Astrocyte (in vitro differentiated cells and primary cell): ENCODE data around the gene KCNH2. TPM values are rescaled to one million over a fixed set of nuclear protein-coding genes. Genes with fewer than 3 reads are reported as not detected.

Experiments used
- DNase-seq: peaks from one replicate; pipeline ENCODE4 v3.0.0-alpha.2; 2010; ENCODE audit warnings: low read depth
- FAIRE-seq: peaks from 2 replicates; lab custom pipeline; 2011; peaks lifted over from hg19 to GRCh38; lab: Jason Lieb, UNC
- H2AFZ ChIP-seq: 2 replicates; pipeline ENCODE4 v1.6.0; 2012; ENCODE audit warnings: low read depth, low read length, inconsistent platforms
- H3K27ac ChIP-seq: 2 replicates; pipeline ENCODE4 v1.5.1; 2011; ENCODE audit warnings: low read depth, low read length, inconsistent platforms
- H3K27me3 ChIP-seq: 2 replicates; pipeline ENCODE4 v1.6.0; 2011; ENCODE audit warnings: low read length, inconsistent platforms; ENCODE audit not compliant: insufficient read depth
- H3K36me3 ChIP-seq: 2 replicates; pipeline ENCODE4 v1.5.1; 2011; ENCODE audit warnings: low read length, inconsistent platforms; ENCODE audit not compliant: insufficient read depth
- H3K4me1 ChIP-seq: 2 replicates; pipeline ENCODE4 v1.5.1; 2011; ENCODE audit warnings: low read length, inconsistent platforms; ENCODE audit not compliant: insufficient read depth
- H3K4me2 ChIP-seq: 2 replicates; pipeline ENCODE4 v1.6.0; 2012; ENCODE audit warnings: low read length, inconsistent platforms
- H3K4me3 ChIP-seq: 2 replicates; pipeline ENCODE4 v1.5.1; 2011; ENCODE audit warnings: low read depth, mild to moderate bottlenecking, low read length, inconsistent platforms; ENCODE audit not compliant: insufficient read depth
- H3K79me2 ChIP-seq: 2 replicates; pipeline ENCODE4 v1.6.0; 2012; ENCODE audit warnings: mild to moderate bottlenecking, low read length, inconsistent platforms; ENCODE audit not compliant: insufficient read depth
- H3K9ac ChIP-seq: 2 replicates; pipeline ENCODE4 v1.6.0; 2012; ENCODE audit warnings: mild to moderate bottlenecking, low read length, inconsistent platforms
- H3K9me3 ChIP-seq: 2 replicates; pipeline ENCODE4 v1.5.1; 2012; ENCODE audit warnings: low read depth, mild to moderate bottlenecking, low read length, inconsistent platforms; ENCODE audit not compliant: insufficient read depth
- H4K20me1 ChIP-seq: 2 replicates; pipeline ENCODE4 v1.6.0; 2012; ENCODE audit warnings: low read length, inconsistent platforms; ENCODE audit not compliant: insufficient read depth
- H3K27ac Mint-ChIP-seq: one replicate; pipeline ENCODE4 v1.8.0; 2021; ENCODE audit warnings: mild to moderate bottlenecking, mixed read lengths; ENCODE audit not compliant: unreplicated experiment
- H3K27me3 Mint-ChIP-seq: one replicate; pipeline ENCODE4 v1.8.0; 2021; ENCODE audit warnings: low read depth, mixed read lengths; ENCODE audit not compliant: unreplicated experiment
- H3K36me3 Mint-ChIP-seq: one replicate; pipeline ENCODE4 v1.8.0; 2021; ENCODE audit warnings: low read depth, mixed read lengths; ENCODE audit not compliant: unreplicated experiment
- H3K4me1 Mint-ChIP-seq: one replicate; pipeline ENCODE4 v1.8.0; 2021; ENCODE audit warnings: low read depth, mixed read lengths; ENCODE audit not compliant: unreplicated experiment
- H3K4me3 Mint-ChIP-seq: one replicate; pipeline ENCODE4 v1.8.0; 2021; ENCODE audit warnings: mild to moderate bottlenecking, moderate library complexity, mixed read lengths; ENCODE audit not compliant: unreplicated experiment
- H3K9me3 Mint-ChIP-seq: one replicate; pipeline ENCODE4 v1.8.0; 2021; ENCODE audit warnings: mild to moderate bottlenecking, mixed read lengths; ENCODE audit not compliant: unreplicated experiment
- CTCF ChIP-seq: IDR thresholded peaks from 2 replicates; pipeline ENCODE4 v1.5.1; 2011; ENCODE audit warnings: low read depth, mild to moderate bottlenecking, inconsistent platforms, low read length, moderate library complexity; ENCODE audit not compliant: insufficient read depth
- EZH2 ChIP-seq: IDR thresholded peaks from 2 replicates; pipeline ENCODE4 v1.6.1; 2012; ENCODE audit warnings: mild to moderate bottlenecking, low read length, inconsistent platforms; ENCODE audit not compliant: insufficient read depth
- total RNA-seq: library from RNA; stranded (reverse); gene quantifications from 2 replicates; pipeline ENCODE4 v1.2.1, GENCODE V29; 2021

KCNH2 gene
- total RNA-seq, 1 donor from 2014 or later, result 4.6 TPM

DNA sequence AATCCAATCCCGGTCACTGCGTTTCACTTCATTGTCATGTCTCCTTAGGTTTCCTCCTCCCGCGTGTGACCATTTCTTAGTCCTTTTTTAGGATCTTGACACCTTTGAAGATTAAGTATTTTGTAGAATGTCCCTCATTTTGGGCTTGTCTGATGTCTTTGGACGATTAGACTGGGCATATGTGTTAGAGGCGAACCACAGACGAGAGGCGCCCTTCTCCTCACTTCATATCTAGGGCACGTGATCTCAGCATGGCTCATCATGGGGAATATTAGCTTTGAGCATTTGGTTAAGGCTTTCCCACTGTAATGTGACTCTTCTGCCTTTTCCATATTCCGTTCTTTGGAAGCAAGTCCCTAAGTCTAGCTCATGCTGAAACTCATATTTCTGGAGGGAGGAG is 59.0 kb downstream of the KCNH2 start:
- Mint-ChIP-seq H3K27ac (no peak overlapping the region), H3K36me3 (no peaks in the 10 kb centered on the region), H3K4me1 (peaks cover 4% of the 10 kb centered on the region), H3K27me3 (peaks cover 32% of the 10 kb centered on the region), H3K9me3 (peaks cover 2% of the 10 kb centered on the region), H3K4me3 (no peak overlapping the region)
- H3K27ac ChIP-seq, result no peak overlapping the region
- H3K27me3 ChIP-seq, result peaks cover 6% of the 10 kb centered on the region
- no peak for FAIRE-seq
- TF ChIP-seq CTCF (no peak), EZH2 (no peak)
- no peaks in the 10 kb centered on the region for H3K4me1 ChIP-seq
- H2AFZ ChIP-seq, result no peak overlapping the region
- no peaks in the 10 kb centered on the region for H3K9me3 ChIP-seq
- H3K79me2 ChIP-seq, result no peaks in the 10 kb centered on the region
- H3K4me3 ChIP-seq, result no peak overlapping the region
- DNase-seq, result no peak
- no peak overlapping the region for H3K4me2 ChIP-seq
- no peaks in the 10 kb centered on the region for H4K20me1 ChIP-seq
- H3K9ac ChIP-seq, result no peak overlapping the region
- H3K36me3 ChIP-seq, result no peaks in the 10 kb centered on the region

GRCh38 chr7:150918378-150918777 is 59.7 kb downstream of the KCNH2 start:
- FAIRE-seq, result no peak
- peaks cover 2% of the 10 kb centered on the region for H3K9me3 Mint-ChIP-seq
- no peaks in the 10 kb centered on the region for H3K36me3 Mint-ChIP-seq

More at GRCh38 chr7:150918378-150918777, 59.7 kb downstream of the KCNH2 start:
- Histone ChIP-seq H4K20me1 (no peaks in the 10 kb centered on the region), H3K79me2 (no peaks in the 10 kb centered on the region), H3K4me3 (no peak overlapping the region), H3K4me2 (no peak overlapping the region), H3K27ac (no peak overlapping the region), H3K9me3 (no peaks in the 10 kb centered on the region), H3K27me3 (peaks cover 6% of the 10 kb centered on the region), H3K36me3 (no peaks in the 10 kb centered on the region), H3K9ac (no peak overlapping the region), H2AFZ (no peak overlapping the region), H3K4me1 (no peaks in the 10 kb centered on the region)
- Mint-ChIP-seq H3K4me3 (no peak overlapping the region), H3K4me1 (peaks cover 3% of the 10 kb centered on the region), H3K27ac (no peak overlapping the region), H3K27me3 (peaks cover 37% of the 10 kb centered on the region)
- no peak for TF ChIP-seq EZH2
- no peak for TF ChIP-seq CTCF
- no peak for DNase-seq
